ENCODE results near the gene SLC1A7.

The SLC1A7 gene

GRCh38 chr1:53132176-53132575, 10.3 kb downstream of the SLC1A7 start:
- DNase-seq: no peak

- DNase-seq: no peak
Observed at GRCh38 chr1:53131590-53131938, 10.9 kb downstream of the SLC1A7 start.

GRCh38 chr1:53130878-53131589, 11.4 kb downstream of the SLC1A7 start:
- DNase-seq: no peak

- no peak for DNase-seq
Observed at GRCh38 chr1:53130598-53130877, 11.9 kb downstream of the SLC1A7 start.

- no peak for DNase-seq
Observed at GRCh38 chr1:53129891-53130597, 12.4 kb downstream of the SLC1A7 start.

- DNase-seq: no peak
Observed at GRCh38 chr1:53128401-53128800, 14.0 kb downstream of the SLC1A7 start.

- no peak for DNase-seq
Observed at GRCh38 chr1:53127546-53127945, 14.9 kb downstream of the SLC1A7 start.

GRCh38 chr1:53126495-53126894, 15.9 kb downstream of the SLC1A7 start:
- no peak for DNase-seq

- DNase-seq: no peak
Observed at GRCh38 chr1:53125623-53126360, 16.6 kb downstream of the SLC1A7 start.

GRCh38 chr1:53125122-53125521, 17.3 kb downstream of the SLC1A7 start:
- DNase-seq: no peak

GRCh38 chr1:53123453-53124140, 18.8 kb downstream of the SLC1A7 start:
- no peak for DNase-seq

- no peak for DNase-seq
Observed at GRCh38 chr1:53122961-53123413, 19.5 kb downstream of the SLC1A7 start.

GRCh38 chr1:53122201-53122885, 20.1 kb downstream of the SLC1A7 start:
- no peak for DNase-seq

GRCh38 chr1:53121319-53122172, 20.9 kb downstream of the SLC1A7 start:
- no peak for DNase-seq

- no peak for DNase-seq
Observed at GRCh38 chr1:53120659-53121058, 21.8 kb downstream of the SLC1A7 start.

- DNase-seq: no peak
Observed at GRCh38 chr1:53117836-53118235, 24.6 kb downstream of the SLC1A7 start.

GRCh38 chr1:53116933-53117600, 25.4 kb downstream of the SLC1A7 start:
- no peak for DNase-seq

- no peak for DNase-seq
Observed at GRCh38 chr1:53116307-53116810, 26.1 kb downstream of the SLC1A7 start.

GRCh38 chr1:53115403-53116306, 26.8 kb downstream of the SLC1A7 start:
- no peak for DNase-seq
